SH-SY5Y (cell line): ENCODE results near the gene NR3C1.

ENCODE experiments used
- GATA2 ChIP-seq: IDR thresholded peaks from 2 replicates; pipeline ENCODE4 v1.6.1; 2011; ENCODE audit warnings: mild to moderate bottlenecking, low read depth, low read length
- GATA3 ChIP-seq: IDR thresholded peaks from 2 replicates; pipeline ENCODE4 v1.6.1; 2011; ENCODE audit warnings: low read depth, mild to moderate bottlenecking, low read length, moderate library complexity

The NR3C1 gene

DNA sequence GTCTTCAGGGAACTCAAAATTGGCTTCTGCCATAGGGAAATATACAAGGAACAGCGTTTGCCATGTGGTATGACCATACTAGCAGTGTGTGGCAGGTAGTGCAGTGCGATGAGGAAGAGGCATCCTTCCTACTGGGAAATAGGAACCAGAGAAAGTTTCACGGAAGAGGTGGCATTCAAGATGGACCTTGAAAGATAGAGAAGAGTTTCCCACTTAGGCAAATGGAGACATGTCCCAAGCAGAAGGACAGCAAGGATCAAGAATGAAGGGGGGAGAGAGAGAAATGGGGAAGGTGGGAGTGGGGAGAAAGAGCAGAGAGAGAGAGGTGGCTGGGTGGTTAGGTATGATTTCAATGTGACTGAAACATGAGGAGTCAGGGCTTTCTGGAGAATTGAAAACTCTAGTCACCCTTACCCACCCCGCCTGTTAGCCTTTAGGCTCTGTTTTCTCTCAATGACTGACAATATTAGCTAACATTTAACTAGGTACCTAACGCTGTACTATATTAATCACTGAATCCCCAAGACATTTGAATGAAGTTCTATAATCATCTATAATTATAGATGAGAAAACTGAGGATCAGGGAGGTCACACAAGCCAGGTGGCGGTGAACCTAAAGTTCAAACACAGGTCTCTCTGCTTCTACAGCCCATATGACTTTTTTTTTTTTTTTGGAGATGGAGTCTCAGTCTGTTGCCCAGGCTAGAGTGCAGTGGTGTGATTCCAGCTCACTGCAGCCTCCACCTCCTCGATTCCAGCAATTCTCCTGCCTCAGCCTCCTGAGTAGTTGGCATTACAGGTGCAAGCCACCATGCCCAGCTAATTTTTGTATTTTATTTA, 171.3 kb downstream of the NR3C1 start:
- TF ChIP-seq GATA3: no peak
- no peak for TF ChIP-seq GATA2

DNA sequence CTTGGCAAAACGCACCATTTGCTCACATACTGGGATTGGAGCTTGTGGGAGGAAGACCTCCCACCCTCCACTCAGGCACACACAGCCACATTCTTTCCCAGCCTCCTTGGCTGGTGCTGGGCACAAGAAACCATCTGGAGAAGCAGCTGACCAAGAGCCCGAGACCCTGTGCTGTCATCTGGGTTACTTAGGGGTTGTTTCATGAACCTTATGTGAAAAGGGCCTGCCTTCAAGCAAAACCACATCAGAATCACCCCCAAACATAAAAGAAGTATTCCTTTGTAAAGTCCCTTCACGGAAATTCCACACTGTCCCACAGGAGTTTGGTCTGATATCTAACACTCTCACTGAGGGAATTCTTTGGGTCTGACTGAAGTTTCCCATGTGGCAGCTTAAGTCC, 172.1 kb downstream of the NR3C1 start:
- TF ChIP-seq GATA3: no peak
- no peak for TF ChIP-seq GATA2

DNA sequence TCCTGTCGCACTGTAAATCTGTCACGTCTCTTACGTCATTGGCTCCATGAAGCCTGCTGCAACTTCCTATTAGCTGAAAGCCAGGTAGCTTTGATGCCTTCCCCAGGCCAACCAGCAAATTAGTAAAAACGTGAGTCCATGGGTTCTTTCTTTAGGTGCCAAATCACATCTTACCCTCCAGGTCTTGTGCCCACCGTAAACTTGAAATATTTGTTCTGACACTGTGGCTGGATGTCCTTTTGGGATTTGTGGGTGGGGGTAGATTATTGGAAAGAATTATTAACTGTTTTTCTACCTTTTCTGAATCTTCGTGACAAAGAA, 172.8 kb downstream of the NR3C1 start:
- TF ChIP-seq GATA3 (no peak), GATA2 (no peak)

DNA sequence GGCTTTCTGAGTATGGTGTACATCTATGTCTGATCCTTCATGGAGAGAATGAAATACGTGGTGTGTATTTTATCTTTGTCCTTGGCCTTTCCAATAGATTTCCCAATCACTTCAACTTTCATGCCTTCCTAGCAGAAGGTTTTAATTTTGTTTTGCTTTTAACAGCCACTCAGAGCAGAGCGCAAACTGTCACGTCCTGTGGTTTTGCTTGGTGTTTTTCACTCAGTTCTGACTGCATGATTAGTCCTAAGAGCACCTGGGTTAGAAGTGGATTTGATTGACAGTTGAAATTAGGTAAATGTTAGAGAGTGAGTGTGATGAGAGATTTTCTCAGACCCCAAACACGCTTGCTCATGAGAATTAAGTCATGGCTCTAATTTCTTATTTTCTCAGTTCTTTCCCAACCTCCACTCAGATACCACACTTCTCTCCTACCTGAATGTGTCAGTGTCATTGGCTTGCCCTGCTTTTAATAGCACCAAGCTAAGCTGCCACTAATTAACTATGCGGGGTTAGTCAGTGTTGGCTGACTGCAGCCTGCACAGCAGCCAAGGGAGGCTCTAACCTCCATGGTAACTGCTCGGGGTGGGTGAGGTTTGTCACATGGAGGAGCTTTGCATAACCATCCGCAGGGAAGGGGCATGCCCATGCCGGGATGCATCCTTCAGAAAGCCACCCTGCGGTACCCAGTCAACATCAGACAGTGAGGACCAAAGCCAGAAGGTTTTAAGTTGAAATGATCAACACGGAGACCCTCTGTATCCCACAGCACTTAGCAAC, 173.4 kb downstream of the NR3C1 start:
- TF ChIP-seq GATA3: no peak
- TF ChIP-seq GATA2: no peak

DNA sequence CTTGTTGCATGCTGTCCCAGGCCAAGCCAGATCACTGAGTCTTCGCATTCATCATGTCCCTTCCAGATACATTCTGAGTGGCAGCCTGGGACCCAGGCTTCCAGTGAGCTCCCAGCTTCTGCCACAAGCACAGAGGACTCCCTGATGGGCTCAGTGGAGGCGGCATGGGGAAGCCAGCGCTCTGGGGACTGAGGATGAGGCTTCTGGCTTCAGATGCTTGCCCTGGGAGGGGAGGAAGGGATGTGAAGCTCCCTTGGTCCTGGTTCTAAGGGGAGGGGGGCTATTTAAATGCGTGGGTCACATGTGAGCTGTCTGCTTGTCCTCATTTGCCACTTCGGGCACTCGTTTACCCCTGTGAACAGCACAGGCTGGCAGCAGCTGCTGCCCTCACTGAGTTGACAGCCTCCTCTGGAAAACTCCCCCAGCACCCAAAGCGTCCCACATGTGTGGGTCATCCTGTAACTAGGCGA, 174.0 kb downstream of the NR3C1 start:
- no peak for TF ChIP-seq GATA3
- no peak for TF ChIP-seq GATA2

DNA sequence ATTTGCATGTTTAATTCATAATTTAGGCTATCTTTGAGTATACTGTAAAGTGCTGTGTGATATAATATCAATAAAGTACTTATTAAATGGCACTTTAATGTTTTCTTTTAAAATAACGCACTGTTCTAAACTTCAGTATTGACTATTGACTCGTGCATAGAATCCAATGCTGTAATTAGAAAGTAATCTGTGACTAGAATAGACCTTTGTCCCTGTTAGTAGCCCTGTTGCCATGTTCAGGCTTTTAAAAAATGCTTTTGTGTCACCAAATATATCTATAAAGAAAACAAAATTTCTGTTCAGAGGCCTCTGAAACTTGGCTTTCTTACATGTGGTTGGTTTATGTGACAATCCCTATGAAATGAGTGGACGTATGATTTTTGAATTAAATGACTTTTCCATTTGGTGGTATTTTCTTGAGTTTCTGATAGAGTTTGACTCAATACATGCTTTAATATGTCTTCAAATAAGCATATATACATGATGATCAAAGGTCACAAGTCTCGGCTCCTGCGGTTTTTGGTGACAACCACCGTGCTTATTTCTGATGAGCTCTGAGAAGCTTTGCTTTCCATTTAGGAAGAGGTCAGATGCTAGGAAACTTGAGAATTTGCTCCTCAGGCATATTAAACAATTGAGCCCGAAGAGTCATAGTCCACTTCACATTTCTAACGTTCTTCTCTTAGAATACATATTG, 174.7 kb downstream of the NR3C1 start:
- TF ChIP-seq GATA2 (no peak), GATA3 (no peak)
